Measurements from ENCODE around the gene CCDC116. TPM values are rescaled to one million over a fixed set of nuclear protein-coding genes. Genes with fewer than 3 reads are reported as not detected.

CCDC116 gene
- total and polyA plus RNA-seq, 2 experiments from 2014 or later = 0.57 to 0.94 TPM

- H3K27me3 ChIP-seq = no peaks in the 10 kb centered on the region
- H3K9me3 ChIP-seq (ENCODE audit: low read depth) = no peaks in the 10 kb centered on the region
- TF ChIP-seq CTCF (IDR thresholded peaks at IDR 0.05; ENCODE audit: low read depth, low read length) = no peak
- DNase-seq (ENCODE audit: low read depth in 1 of 2, low spot score in 1 of 2) = no peak
- no peak overlapping the region for H3K4me3 ChIP-seq
- H3K4me1 ChIP-seq (ENCODE audit: low read depth) = peaks cover 10% of the 10 kb centered on the region
- peaks cover 7% of the 10 kb centered on the region for H3K36me3 ChIP-seq
- peak overlapping the region; percentile 80 for H3K27ac ChIP-seq
Measured at GRCh38 chr22:21624880-21625791, 7.4 kb upstream of the CCDC116 start.

GRCh38 chr22:21626073-21626734 is 6.4 kb upstream of the CCDC116 start:
- H3K4me3 ChIP-seq = no peak overlapping the region
- H3K27me3 ChIP-seq = no peaks in the 10 kb centered on the region
- no peaks in the 10 kb centered on the region for H3K9me3 ChIP-seq (ENCODE audit: low read depth)
- H3K27ac ChIP-seq = no peak overlapping the region
- H3K4me1 ChIP-seq (ENCODE audit: low read depth) = peaks cover 10% of the 10 kb centered on the region
- no peak for DNase-seq (ENCODE audit: low read depth in 1 of 2, low spot score in 1 of 2)
- H3K36me3 ChIP-seq = peaks cover 7% of the 10 kb centered on the region
- TF ChIP-seq CTCF (IDR thresholded peaks at IDR 0.05; ENCODE audit: low read depth, low read length) = no peak

GRCh38 chr22:21626735-21627469 is 5.7 kb upstream of the CCDC116 start:
- Histone ChIP-seq H3K27me3 (no peaks in the 10 kb centered on the region), H3K4me1 (ENCODE audit: low read depth) (peaks cover 10% of the 10 kb centered on the region), H3K27ac (no peak overlapping the region), H3K9me3 (ENCODE audit: low read depth) (no peaks in the 10 kb centered on the region), H3K4me3 (no peak overlapping the region), H3K36me3 (peaks cover 7% of the 10 kb centered on the region)
- no peak for TF ChIP-seq CTCF (IDR thresholded peaks at IDR 0.05; ENCODE audit: low read depth, low read length)
- DNase-seq (ENCODE audit: low read depth in 1 of 2, low spot score in 1 of 2) = no peak

GRCh38 chr22:21628386-21629254 is 3.9 kb upstream of the CCDC116 start:
- TF ChIP-seq CTCF (IDR thresholded peaks at IDR 0.05; ENCODE audit: low read depth, low read length) = no peak
- DNase-seq (ENCODE audit: low read depth in 1 of 2, low spot score in 1 of 2) = no peak

More at GRCh38 chr22:21628386-21629254, 3.9 kb upstream of the CCDC116 start:
- no peaks in the 10 kb centered on the region for H3K27me3 ChIP-seq
- no peak overlapping the region for H3K27ac ChIP-seq
- no peaks in the 10 kb centered on the region for H3K9me3 ChIP-seq (ENCODE audit: low read depth)
- H3K36me3 ChIP-seq = no peaks in the 10 kb centered on the region
- H3K4me3 ChIP-seq = peak overlapping the region; percentile 72
- H3K4me1 ChIP-seq (ENCODE audit: low read depth) = no peaks in the 10 kb centered on the region

All from cardiac muscle cell (in vitro differentiated cells and primary cell).